Measurements from ENCODE around the gene GAB2. TPM values are rescaled to one million over a fixed set of nuclear protein-coding genes. Genes with fewer than 3 reads are reported as not detected.

GAB2 gene
- total RNA-seq, 4 donors from 2014 or later = 18.0 to 42.4 (median 26.0) TPM

- WGBS = 65% methylated on average over 4 of the region's 4 CpGs
- no peak overlapping the region for H3K4me3 ChIP-seq
Observed at GRCh38 chr11:78261367-78261766, 156.3 kb downstream of the GAB2 start.

DNA sequence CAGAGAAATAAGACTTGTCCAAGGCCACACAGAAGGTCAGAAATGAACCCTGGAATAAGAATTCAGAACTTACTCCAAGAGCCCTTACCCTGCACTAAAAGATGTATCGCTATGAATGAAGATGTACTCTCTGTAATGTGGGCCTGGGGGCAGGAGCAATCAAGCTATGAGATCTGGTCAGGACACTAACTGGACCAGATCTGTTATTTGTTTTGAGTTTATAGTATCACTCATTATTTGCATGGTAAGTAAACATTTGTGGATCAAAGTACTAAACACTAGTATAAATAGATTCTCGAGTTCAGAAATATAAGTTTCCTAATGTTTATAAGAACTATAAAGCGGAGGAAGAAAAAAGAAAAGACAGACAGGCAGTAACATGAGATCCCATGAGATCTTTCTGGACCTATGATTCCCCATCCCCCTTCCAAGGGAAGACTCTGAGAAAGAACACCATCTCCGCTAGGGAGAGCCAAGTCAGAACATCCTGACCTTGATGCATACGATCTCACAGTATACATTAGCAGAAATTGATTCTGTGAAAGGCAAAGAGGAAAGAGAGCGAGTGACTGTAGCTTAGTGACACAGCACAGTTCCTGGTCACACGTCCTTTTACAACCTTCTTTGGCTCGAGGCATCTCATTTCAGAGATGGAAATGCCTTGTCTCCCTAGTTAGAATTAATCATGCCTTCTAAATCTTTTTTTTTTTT is 157.7 kb downstream of the GAB2 start:
- H3K4me3 ChIP-seq = no peak overlapping the region
- intact Hi-C loops (cut with DNase I) = loop anchor here (5.0 kb wide), 1 partner anchor 37 kb away; no protein-coding TSS in a partner anchor
- no peaks in the 10 kb centered on the region for H3K9me3 ChIP-seq
- WGBS = 80% methylated on average over 8 of the region's 8 CpGs
- TF ChIP-seq POLR2A (IDR thresholded peaks at IDR 0.05; ENCODE audit: low read depth) (no peak), POLR2AphosphoS5 (IDR thresholded peaks at IDR 0.05) (no peak), EP300 (IDR thresholded peaks at IDR 0.05) (no peak)
- TF ChIP-seq, protein P1, sequence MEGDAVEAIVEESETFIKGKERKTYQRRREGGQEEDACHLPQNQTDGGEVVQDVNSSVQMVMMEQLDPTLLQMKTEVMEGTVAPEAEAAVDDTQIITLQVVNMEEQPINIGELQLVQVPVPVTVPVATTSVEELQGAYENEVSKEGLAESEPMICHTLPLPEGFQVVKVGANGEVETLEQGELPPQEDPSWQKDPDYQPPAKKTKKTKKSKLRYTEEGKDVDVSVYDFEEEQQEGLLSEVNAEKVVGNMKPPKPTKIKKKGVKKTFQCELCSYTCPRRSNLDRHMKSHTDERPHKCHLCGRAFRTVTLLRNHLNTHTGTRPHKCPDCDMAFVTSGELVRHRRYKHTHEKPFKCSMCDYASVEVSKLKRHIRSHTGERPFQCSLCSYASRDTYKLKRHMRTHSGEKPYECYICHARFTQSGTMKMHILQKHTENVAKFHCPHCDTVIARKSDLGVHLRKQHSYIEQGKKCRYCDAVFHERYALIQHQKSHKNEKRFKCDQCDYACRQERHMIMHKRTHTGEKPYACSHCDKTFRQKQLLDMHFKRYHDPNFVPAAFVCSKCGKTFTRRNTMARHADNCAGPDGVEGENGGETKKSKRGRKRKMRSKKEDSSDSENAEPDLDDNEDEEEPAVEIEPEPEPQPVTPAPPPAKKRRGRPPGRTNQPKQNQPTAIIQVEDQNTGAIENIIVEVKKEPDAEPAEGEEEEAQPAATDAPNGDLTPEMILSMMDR (IDR thresholded peaks at IDR 0.05) = no peak
- H3K27ac ChIP-seq (replicated peaks in 1 of 4) = no peak overlapping the region
- H3K27me3 ChIP-seq = no peaks in the 10 kb centered on the region
- no peaks in the 10 kb centered on the region for H3K36me3 ChIP-seq
- H3K4me1 ChIP-seq = peaks cover 16 to 36% (median 23%) of the 10 kb centered on the region in 4 donors
- no peak for DNase-seq (ENCODE audit: extremely low spot score)

More at GRCh38 chr11:78261367-78261766, 156.3 kb downstream of the GAB2 start:
- H3K27ac ChIP-seq (replicated peaks in 1 of 4) = no peak overlapping the region
- no peak for TF ChIP-seq POLR2AphosphoS5 (IDR thresholded peaks at IDR 0.05)
- no peak for TF ChIP-seq POLR2A (IDR thresholded peaks at IDR 0.05; ENCODE audit: low read depth)
- TF ChIP-seq, protein P1 (IDR thresholded peaks at IDR 0.05) = no peak
- TF ChIP-seq EP300 (IDR thresholded peaks at IDR 0.05) = no peak
- H3K9me3 ChIP-seq = no peaks in the 10 kb centered on the region
- intact Hi-C loops (cut with DNase I) = no loop called here
- no peaks in the 10 kb centered on the region for H3K36me3 ChIP-seq
- DNase-seq (ENCODE audit: extremely low spot score) = no peak
- H3K4me1 ChIP-seq = peaks cover 14 to 27% (median 24%) of the 10 kb centered on the region in 4 donors
- H3K27me3 ChIP-seq = no peaks in the 10 kb centered on the region

DNA sequence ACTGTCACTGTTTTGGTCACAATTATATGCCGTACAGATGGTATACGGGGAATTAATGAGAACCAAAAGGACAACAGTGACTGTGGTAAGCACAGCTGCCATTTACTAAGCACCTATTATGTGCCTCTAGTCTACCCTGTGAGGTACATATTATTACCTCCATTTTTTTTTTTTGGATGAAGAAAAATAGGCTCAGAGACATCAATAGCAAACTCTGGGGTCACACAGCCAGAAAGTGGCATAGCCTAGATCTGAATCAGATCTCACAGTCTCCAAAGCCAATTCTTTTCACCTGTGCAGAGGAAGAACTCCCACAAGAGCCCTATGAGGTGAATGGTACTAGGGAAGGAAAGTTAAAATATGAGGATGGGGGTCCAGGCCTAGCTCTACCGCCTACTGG is 160.0 kb downstream of the GAB2 start:
- intact Hi-C loops (cut with DNase I) = loop anchor here (5.0 kb wide), 1 partner anchor 40 kb away; no protein-coding TSS in a partner anchor
- peaks cover 16 to 33% (median 23%) of the 10 kb centered on the region in 4 donors for H3K4me1 ChIP-seq
- WGBS = 98% methylated on average over 3 of the region's 3 CpGs

GRCh38 chr11:78256962-78257361 is 160.7 kb downstream of the GAB2 start:
- intact Hi-C loops (cut with DNase I) = loop anchor here (5.0 kb wide), 1 partner anchor 40 kb away; no protein-coding TSS in a partner anchor
- H3K4me3 ChIP-seq = no peak overlapping the region
- no peaks in the 10 kb centered on the region for H3K27me3 ChIP-seq
- TF ChIP-seq POLR2A (IDR thresholded peaks at IDR 0.05; ENCODE audit: low read depth) (no peak), POLR2AphosphoS5 (IDR thresholded peaks at IDR 0.05) (peak; percentile 18 to 52)
- 26% methylated on average over 3 of the region's 3 CpGs for WGBS
- H3K4me1 ChIP-seq = peaks cover 15 to 30% (median 19%) of the 10 kb centered on the region in 4 donors
- H3K9me3 ChIP-seq = no peaks in the 10 kb centered on the region
- no peaks in the 10 kb centered on the region for H3K36me3 ChIP-seq
- H3K27ac ChIP-seq (replicated peaks in 1 of 4) = peak overlapping the region; percentile 23 to 54 (median 40)
- DNase-seq (ENCODE audit: extremely low spot score) = peak; percentile 91

More for the DNA sequence above, 160.0 kb downstream of the GAB2 start:
- no peaks in the 10 kb centered on the region for H3K9me3 ChIP-seq
- no peak for DNase-seq (ENCODE audit: extremely low spot score)
- TF ChIP-seq, protein P1 (IDR thresholded peaks at IDR 0.05) = no peak
- TF ChIP-seq POLR2AphosphoS5 (IDR thresholded peaks at IDR 0.05) (no peak), POLR2A (IDR thresholded peaks at IDR 0.05; ENCODE audit: low read depth) (no peak), EP300 (IDR thresholded peaks at IDR 0.05) (no peak)
- H3K27ac ChIP-seq (replicated peaks in 1 of 4) = peak overlapping the region; percentile 23 to 54 (median 40)
- H3K36me3 ChIP-seq = no peaks in the 10 kb centered on the region
- H3K27me3 ChIP-seq = no peaks in the 10 kb centered on the region
- no peak overlapping the region for H3K4me3 ChIP-seq

DNA sequence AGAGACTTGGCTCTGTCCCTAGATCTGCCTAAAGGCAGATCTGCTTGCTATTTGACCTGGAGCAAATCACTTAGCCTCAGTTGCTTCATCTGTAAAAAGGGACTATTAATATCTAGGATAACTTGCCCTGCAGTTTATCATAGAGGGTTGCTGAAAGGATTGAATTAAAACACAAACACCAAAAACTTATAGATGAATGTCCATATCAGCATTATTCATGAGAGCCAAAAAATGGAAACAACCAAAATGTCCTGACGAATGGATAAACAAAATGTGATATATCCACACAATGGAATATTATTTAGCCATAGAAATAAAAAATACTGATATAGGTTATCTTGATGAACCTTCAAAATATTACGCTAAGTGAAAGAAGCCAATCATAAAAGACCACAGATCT is 161.7 kb downstream of the GAB2 start:
- intact Hi-C loops (cut with DNase I) = loop anchor here (5.0 kb wide), 1 partner anchor 41 kb away; no protein-coding TSS in a partner anchor
- Histone ChIP-seq H3K4me3 (no peak overlapping the region), H3K27me3 (no peaks in the 10 kb centered on the region), H3K9me3 (no peaks in the 10 kb centered on the region), H3K27ac (replicated peaks in 1 of 4) (no peak overlapping the region), H3K36me3 (no peaks in the 10 kb centered on the region), H3K4me1 (peaks cover 24 to 39% (median 26%) of the 10 kb centered on the region in 4 donors)
- WGBS = 96% methylated on average over 2 of the region's 2 CpGs
- TF ChIP-seq EP300 (IDR thresholded peaks at IDR 0.05) = no peak
- no peak for TF ChIP-seq POLR2AphosphoS5 (IDR thresholded peaks at IDR 0.05)
- no peak for TF ChIP-seq POLR2A (IDR thresholded peaks at IDR 0.05; ENCODE audit: low read depth)
- DNase-seq (ENCODE audit: extremely low spot score) = no peak
